Activated CD4-positive, alpha-beta T cell treated with anti-CD3 and anti-CD28 coated beads, Interleukin-2, amount 50 U/mL, for 4 hours (primary cell): ENCODE results near the gene SLC4A9.

Source experiments
- DNase-seq, 2 experiments: peaks; one replicate each; pipeline ENCODE4 v3.0.0-alpha.2; 2020

SLC4A9 gene, protein sequence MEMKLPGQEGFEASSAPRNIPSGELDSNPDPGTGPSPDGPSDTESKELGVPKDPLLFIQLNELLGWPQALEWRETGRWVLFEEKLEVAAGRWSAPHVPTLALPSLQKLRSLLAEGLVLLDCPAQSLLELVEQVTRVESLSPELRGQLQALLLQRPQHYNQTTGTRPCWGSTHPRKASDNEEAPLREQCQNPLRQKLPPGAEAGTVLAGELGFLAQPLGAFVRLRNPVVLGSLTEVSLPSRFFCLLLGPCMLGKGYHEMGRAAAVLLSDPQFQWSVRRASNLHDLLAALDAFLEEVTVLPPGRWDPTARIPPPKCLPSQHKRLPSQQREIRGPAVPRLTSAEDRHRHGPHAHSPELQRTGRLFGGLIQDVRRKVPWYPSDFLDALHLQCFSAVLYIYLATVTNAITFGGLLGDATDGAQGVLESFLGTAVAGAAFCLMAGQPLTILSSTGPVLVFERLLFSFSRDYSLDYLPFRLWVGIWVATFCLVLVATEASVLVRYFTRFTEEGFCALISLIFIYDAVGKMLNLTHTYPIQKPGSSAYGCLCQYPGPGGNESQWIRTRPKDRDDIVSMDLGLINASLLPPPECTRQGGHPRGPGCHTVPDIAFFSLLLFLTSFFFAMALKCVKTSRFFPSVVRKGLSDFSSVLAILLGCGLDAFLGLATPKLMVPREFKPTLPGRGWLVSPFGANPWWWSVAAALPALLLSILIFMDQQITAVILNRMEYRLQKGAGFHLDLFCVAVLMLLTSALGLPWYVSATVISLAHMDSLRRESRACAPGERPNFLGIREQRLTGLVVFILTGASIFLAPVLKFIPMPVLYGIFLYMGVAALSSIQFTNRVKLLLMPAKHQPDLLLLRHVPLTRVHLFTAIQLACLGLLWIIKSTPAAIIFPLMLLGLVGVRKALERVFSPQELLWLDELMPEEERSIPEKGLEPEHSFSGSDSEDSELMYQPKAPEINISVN

DNA sequence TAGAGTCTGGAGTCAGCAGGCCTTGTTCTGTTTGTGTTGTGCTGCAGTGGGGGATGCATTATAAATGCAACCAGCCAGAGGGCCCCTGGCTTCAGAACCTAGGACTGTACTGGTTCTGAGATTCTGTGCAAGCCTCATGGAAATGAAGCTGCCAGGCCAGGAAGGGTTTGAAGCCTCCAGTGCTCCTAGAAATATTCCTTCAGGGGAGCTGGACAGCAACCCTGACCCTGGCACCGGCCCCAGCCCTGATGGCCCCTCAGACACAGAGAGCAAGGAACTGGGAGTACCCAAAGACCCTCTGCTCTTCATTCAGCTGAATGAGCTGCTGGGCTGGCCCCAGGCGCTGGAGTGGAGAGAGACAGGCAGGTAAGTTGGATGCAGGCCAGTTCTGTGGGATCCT is at the start of gene SLC4A9:
Gene SLC4A9, plus strand, starts transcription at position 94 of the 400 bp plus-strand sequence. Its CDS starts 43 bp downstream, at position 137.
- DNase-seq: no peak

DNA sequence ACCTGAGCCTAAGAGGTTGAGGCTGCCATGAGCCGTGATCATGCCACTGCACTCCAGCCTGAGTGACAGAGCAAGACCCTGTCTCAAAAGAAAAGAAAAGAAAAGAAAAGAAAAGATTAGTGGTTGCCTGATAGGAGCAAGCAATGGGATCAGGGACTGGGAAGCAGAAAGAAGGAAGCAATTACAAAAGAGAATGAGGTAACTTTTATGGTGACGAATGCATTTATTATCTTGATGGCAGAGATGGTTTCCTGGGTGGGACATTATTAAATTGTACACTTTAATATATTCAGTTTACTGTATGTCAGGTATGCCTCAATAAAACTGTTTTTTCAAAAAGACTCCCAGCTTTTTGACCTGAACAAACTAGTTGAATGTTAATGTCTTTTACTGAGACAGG is 49.6 kb upstream of the SLC4A9 start:
- no peak for DNase-seq

DNA sequence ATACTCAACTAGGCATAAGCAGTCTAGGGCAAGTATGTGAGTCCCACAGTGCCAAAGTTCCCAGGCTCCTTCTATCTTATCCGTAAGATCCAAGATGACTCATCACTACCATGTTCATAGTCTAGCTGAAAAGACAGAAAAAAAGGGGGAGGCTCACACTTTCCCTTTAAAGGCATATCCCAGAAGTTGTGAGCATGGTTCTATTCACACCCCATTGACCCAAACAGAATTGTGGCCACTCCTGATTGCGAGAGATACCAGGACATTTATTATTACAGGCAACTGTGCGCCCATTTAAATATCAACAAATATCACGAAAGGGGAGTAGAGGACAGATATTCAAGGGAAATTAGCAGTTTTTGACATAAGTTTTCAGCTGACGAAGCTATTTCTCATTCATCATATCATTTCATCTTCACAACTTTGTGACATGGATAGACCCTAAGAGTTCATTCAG is 49.0 kb upstream of the SLC4A9 start:
- DNase-seq: no peak

DNA sequence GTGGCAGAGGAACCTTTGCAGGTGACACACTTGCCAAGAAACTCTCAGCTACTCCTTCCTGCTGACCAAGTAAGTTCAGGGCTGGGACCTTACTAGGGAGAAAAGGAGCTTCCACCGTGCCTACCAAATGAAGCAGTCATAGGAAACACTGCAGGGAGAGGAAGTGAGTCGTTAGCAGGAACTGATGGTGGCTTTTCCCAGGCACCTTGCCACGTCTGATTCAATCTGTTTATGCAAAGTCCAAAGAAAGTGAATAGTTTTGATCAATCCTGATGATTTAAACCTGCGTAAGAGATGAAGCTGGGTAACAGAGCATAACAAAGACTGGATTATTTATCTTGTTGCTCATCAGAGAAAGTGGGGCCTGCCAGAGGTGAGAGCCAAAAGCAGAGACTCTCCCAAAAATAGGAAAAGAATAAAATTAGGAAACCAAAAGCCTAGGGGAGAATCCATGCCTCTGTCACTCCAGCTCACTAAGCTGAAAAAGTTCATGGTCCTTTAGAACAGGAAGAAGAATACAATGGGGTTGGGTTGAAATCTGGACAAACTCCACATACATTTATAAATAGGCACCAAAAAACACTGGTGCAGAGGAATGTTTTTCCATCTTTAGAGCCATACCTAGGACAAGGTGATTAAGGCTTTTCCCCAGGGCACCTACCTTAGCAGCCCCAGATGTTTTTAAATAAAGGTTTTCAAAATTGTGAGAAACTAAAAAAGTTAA is 47.8 kb upstream of the SLC4A9 start:
- DNase-seq: no peak

DNA sequence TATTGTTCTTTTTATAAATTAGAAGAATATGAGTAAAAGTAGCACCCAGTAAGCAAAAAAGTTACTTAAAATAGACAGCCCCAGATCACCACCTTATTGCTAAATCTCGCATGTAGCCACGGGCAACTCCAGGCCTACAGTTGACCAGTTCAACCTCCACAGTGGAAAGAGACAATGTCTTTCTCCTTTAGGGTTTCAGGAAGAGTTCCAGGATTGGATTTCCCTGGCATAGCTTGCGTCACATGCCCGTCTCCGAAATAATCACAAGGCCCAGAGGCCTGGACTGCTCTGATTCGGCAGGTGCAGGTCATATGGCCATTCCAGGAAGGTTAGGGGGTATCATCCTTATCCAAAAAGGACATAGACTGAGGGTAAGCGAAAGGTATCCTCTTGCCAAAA is 47.2 kb upstream of the SLC4A9 start:
- DNase-seq: no peak

DNA sequence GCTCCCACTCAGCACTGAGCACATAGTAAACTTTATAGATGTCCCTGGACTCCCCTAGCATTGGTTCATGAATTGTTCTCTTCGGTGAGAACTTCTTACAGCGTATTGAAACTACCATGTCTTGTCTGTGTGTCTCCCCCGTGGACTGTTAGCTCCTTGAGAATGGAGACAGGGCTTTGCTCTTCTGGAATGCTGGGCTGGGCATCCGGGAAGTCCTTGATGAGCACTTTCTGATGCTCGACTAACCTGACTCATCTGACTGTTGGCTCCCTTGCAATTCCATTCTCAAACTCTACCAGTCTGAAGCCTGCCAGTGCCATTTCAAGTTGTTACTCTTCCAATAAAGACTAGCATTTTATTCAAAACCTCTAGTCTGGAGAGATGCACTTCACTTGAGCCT is 42.1 kb upstream of the SLC4A9 start:
- DNase-seq: no peak

DNA sequence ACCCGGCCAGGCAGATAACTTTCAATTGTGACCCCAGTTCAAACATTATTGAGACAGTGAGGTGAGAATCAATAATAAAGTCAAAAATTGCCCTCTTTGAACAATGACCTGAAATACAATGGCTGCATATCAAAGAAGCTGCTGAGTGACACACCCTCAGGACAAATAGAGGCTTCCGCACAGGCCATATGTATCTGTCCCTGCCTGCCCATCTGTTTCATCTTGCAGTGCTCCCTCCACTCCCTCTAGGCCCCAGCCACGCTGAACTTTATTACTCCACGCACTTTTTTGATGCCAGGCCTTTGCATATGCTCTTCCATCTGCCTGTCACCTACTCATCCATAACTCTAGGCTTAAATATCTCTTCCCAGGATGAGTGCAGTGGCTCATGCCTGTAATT is 41.2 kb upstream of the SLC4A9 start:
- no peak for DNase-seq

DNA sequence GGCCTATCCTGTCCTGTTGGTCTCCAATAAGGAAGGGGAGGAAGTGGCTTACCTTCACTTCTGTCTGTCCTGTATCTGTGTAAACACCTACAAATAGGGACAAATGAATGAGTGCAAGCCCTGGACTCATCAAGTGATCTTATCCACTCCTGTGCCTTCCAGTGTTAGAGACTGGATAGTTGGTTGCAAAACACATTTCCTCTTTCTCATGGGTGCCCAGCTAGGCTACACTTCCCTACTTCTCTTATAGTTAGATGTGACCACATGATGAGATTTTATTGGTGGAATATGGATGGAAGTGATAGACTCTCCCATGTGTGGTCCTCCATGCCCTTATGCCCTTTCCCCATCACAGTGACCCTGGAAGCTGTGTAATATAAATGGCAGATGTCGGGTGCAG is 40.2 kb upstream of the SLC4A9 start:
- no peak for DNase-seq

DNA sequence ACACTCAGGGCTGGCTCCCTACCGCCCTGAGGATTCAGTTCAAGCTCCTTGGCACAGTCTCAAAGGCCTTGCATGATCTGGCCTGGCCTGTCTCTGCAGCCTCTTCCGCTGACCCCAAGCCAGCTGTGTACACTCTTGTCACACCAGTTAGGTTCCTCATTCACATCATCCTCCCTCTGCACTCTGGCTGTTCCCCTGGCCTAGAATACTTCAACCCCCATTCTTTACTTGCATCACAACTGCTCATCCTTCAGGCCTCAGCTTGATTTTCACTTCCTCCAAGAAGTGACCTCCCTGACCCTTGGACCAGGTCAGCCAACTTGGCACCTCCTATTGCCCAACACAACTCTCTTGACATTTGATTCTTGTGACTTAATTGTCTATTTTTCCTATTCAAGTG is 38.2 kb upstream of the SLC4A9 start:
- no peak for DNase-seq

DNA sequence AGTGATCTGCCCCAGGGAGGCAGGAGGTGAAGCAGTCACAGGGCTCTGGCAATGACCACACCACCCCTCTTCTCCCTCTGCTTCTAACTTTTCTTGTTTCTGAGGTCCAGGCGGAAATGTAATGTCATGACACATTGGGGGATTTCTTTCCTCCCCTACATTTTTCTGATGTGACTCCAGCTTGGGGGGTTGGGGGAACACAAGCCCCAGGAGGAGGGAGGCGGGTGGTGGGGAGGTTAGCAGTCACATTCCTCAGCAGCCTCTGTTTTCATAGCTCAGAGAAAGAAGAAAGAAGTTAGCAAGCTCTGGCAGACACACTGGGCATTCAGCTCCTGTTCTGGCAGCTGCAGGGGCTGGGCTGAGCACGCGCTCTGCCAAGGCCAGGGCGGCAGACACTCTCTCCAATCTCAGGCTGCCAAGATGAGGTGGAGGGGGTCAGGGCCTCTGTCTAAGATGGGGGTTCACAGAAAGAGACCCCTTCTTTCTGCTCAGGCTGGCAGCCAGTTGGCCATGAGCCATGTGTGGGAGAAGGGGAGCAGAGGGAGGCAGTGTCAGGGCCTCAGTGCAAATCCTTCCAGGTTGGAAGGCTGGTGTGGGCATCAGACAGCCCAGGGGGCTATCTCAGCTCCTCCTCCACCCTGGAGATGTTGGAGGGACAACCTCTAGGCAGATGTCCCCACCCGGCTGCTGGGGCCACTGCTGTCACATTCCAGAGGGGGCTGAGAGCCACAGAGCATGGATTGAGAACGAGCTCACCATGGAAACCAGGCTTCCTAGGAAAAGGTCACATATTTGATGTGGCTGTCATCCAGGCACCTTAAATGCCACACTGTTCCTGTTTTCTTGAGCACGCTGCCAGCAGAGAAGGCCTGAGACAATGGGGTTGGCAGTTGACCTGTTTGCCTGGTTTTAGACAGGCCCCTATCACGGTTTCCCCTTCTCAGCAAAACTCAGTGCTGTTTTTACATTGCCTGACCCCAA is 37.0 kb upstream of the SLC4A9 start:
- no peak for DNase-seq

DNA sequence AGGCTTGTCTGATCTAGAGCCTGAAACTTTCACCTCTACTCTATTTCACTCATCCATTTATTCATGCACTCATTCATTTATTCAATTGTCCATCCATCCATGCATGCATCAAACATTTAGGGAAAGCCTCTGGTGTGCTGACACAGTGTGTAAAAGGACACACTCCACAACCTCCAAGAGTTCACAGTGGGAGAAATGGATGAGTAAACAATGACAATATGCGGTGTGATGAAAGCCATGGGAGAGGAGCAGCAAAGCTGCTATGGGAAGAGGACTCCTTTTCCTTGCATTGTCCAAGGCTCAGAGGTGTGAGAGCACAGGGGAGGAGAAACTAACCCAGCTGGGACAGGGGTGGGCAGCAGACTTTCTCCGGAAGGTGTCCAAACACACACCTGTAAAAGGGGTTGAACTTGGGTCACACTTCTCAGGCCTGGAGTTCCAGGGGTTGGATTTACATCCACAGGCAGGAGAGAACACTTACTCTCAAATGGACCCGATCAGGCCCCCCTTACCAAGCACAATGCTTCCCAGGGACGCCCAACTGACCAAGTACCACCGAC is 35.9 kb upstream of the SLC4A9 start:
- no peak for DNase-seq

DNA sequence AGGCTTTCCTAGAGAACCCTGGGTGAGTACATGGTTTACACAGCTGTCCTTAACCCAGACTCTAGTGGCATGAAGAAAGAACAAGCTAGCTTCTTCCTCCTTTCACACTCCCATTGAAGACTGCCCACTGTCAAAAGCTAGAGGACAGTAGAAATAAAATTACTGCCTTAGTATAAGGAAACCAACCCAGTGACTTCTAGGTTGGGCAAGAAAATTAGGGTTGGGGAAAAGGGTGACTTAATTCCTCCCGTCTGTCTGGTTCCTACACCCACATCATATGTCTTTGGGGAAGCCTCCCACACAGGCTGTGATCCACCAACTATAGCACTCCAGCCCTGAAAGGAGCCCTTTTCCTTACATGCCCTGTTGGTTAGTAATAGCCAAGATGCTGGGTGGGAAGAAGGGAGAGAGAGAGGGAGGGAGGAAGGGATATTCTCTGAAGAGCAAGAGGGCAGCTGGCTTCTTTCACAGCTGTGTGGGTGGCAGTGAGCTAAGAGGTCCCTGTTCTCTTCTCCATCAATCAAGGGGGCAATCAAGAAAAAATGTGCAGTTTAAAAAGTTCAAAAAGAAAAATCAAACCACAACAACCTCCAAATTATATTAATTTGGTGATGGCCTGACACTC is 35.3 kb upstream of the SLC4A9 start:
- no peak for DNase-seq

DNA sequence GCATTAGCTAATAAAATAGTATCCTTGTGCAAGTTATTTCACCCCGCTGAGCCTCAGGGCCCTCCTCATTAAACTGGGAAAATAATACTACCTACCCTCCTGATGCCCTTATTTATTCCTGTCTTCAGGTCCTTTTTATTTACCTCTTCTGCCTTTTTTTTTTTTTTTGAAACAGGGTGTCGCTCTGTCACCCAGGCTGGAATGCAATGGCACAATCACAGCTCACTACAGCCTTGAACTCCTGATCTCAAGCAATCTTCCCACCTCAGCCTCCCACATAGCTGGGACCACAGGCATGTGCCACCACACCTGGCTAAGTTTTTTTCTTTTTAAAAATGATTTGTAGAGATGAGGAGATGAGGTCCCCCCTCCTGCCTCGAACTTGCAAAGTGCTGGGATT is 34.5 kb upstream of the SLC4A9 start:
- DNase-seq: no peak

DNA sequence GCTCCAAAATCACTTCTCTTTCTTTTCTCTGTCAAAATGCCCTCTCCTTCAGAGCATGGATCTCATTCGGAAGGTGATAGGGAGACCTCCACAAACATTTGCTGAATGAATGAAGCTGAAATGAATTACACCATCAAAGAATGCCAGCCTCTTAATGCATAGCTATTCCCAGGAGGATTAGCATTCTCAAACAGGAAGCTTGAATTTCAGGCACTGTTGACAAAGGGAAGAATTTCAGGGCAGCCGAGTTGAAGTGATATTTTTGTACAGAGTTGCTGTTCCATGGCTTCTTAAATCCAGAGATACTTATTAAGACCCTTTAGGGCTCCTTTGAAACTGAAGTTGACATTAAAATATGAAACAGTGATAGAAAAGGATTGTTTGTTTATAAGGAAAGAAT is 32.4 kb upstream of the SLC4A9 start:
- DNase-seq: no peak

DNA sequence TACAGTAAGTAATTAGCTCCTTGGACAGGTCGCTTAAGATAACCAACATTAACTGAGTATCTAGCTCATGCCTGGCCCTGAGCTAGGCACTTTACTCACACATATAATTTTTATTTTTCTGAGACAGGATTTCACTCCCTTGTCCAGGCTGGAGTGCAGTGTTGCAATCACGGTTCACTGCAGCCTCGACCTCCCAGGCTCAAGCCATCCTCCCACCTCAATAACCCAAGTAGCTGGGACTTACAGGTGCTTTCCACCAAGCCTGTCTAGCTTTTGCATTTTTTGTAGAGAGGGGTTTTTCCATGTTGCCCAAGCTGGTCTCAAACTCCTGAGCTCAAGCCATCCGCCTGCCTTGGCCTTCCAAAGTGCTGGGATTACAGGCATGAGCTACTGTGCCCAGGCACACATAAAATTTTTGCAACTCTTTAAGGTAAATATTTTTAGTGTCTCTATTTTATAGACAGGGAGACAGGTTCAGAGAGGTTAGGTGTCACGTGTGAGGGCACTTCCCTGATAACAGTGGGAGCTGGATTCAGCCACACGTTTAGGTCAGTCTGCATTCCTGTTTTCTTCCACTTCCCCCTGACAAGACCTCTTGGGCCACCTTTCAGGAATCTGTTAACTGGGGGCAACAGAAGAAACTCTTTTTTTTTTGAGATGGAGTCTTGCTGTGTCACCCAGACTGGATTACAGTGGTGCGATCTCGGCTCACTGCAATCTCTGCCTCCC is 31.8 kb upstream of the SLC4A9 start:
- no peak for DNase-seq

DNA sequence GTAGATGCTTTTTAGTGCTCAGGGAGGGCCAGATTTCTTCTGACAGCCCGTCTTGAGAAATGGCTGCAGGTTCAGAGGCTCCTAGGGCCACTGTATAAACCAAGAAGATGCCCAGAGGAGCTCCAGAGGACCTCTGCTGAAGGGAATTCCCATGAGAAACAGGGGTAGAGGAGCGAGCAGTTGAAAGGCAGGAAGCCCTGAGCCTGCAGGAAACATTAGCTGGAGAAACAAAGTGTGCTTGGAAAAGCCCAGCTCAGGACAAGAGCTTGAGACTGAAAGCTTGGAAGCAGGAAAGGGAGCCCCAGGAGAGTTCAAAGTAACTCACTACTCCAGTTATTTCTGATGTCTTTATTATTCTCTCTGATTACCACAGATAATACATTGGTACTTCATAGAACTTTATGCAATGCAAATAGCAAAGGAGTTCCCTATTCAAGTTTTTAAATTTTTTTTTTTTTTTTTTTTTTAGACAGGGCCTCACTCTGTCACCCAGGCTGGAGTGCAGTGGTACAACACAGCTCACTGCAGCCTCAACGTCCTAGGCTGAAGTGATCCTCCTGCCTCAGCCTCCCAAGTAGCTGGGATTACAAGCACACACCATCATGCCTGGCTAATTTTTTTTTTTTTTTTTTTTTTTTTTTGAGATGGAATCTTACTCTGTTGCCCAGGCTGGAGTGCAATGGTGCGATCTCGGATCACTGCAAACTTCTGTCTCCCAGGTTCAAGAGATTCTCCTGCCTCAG is 30.1 kb upstream of the SLC4A9 start:
- DNase-seq: no peak

DNA sequence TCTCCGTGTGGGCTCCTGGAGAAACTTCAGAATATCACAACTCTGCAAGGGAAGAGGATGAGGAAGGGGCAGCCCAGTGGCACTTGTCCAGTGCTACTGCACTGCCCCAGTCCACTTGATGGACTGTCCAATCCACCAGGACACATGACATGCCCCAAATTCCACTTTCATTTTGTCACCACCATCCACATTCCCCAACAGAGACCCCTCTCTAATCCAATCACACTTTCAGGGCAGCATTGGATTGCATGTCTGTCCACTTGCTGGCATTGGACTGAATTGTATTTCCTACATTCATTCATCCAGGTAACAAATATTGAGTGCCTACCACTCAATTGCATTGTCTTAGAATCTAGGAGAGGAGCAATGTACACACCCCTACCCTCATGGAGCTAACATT is 28.4 kb upstream of the SLC4A9 start:
- DNase-seq: no peak

DNA sequence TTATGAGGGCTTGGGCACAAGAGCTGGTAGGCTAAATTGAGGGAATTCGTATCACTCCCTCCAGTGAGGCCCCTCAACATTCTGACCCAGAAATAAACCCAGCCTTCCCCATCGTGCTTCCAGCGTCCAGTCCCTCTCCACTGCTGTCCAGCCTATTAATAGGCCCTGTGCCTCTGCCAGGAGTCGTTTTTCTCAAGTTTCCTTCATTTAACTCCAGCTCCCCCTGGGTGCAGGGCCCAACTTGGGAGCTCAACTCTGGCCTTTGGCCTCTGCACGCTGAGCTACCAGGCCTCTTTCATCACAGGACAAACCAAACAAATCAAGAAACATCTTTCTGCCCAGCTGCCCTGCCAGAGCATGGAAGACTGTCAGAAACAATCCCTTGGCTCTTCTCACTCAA is 23.6 kb upstream of the SLC4A9 start:
- DNase-seq: no peak

DNA sequence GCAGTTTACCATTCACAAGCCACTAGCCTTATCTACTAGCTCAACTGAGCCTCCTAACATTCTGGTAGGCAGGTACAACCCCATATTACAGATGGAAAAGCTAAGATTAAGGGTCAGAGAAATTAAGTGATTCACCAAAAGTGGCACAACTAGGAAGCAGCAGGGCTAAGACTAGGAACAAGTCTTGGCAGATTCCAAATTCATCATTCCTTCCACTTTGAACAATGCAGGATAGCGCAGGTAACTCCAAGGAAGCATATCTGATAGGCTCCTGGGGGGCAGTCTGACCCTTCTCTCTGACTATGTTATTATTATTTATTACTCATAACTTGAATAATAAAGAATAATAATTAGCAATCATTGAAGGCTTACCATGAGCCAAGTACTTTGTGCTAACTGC is 22.1 kb upstream of the SLC4A9 start:
- DNase-seq: no peak

DNA sequence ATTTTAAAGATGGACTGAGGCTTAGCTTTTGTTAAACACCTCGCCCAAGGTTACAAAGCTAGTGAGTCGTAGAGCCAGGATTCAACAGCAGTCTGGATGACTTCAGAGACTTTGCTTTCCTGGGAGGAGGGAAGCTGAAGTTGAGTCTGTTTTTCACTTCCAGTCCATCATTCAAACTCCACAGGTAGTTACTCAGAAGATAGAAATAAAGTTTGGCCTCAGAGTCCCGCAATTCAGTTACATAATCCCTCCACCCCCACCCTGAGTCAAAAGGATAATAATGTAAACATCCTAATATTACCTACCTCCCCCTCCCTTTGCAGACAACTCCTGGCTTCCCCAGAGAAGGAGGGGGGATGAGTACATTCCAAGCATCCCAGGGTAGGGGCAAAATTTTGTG is 21.7 kb upstream of the SLC4A9 start:
- DNase-seq: no peak
